HepG2 (cell line): ENCODE results near the gene SERPIND1. TPM values are rescaled to one million over a fixed set of nuclear protein-coding genes. Genes with fewer than 3 reads are reported as not detected.

Experiments used
- CCAR2 ChIP-seq: fragments of 200-400 bp; formaldehyde crosslinking; optimal IDR thresholded peaks from 2 replicates; pipeline ENCODE3; 2018; ENCODE audit warnings: low read depth, mild to moderate bottlenecking, low read length, moderate library complexity
- DMTF1 ChIP-seq: sonication (generic); formaldehyde crosslinking; IDR thresholded peaks from 2 replicates; pipeline ENCODE4 v1.4.0; 2020; ENCODE audit warnings: mild to moderate bottlenecking, missing genetic modification reagents
- FLYWCH1 ChIP-seq: sonication (generic); formaldehyde crosslinking; IDR thresholded peaks from 2 replicates; pipeline ENCODE4 v1.8.1; 2023; ENCODE audit warnings: mild to moderate bottlenecking, missing genetic modification reagents
- HES4 ChIP-seq: sonication (generic); formaldehyde crosslinking; IDR thresholded peaks from 2 replicates; pipeline ENCODE4 v1.9.0; 2021; ENCODE audit warnings: mild to moderate bottlenecking, missing genetic modification reagents, borderline replicate concordance
- HHEX ChIP-seq: IDR thresholded peaks from 2 replicates; pipeline ENCODE4 v1.6.1; 2016; ENCODE audit warnings: control low read depth
- IKZF4 ChIP-seq: sonication (generic); formaldehyde crosslinking; IDR thresholded peaks from 2 replicates; pipeline ENCODE4 v1.5.1; 2020; ENCODE audit warnings: borderline replicate concordance, mild to moderate bottlenecking, low read depth, missing genetic modification reagents; ENCODE audit errors: not compliant biosample characterization
- IRF9 ChIP-seq: sonication (generic); formaldehyde crosslinking; IDR thresholded peaks from 2 replicates; pipeline ENCODE4 v1.8.0; 2022; ENCODE audit warnings: missing genetic modification reagents, mild to moderate bottlenecking, borderline replicate concordance
- MAF1 ChIP-seq: sonication (generic); formaldehyde crosslinking; IDR thresholded peaks from 2 replicates; pipeline ENCODE4 v1.5.0; 2020; ENCODE audit warnings: missing genetic modification reagents, borderline replicate concordance
- NAIF1 ChIP-seq: sonication (generic); formaldehyde crosslinking; IDR thresholded peaks from 2 replicates; pipeline ENCODE4 v1.5.0; 2020; ENCODE audit warnings: mild to moderate bottlenecking, missing genetic modification reagents, borderline replicate concordance
- NKX3-1 ChIP-seq: sonication (generic); formaldehyde crosslinking; IDR thresholded peaks from 2 replicates; pipeline ENCODE4 v1.5.0; 2020; ENCODE audit warnings: missing genetic modification reagents
- NR2F6 ChIP-seq, 2 experiments: IDR thresholded peaks; 2 replicates each; pipeline ENCODE4 v1.6.1; 2016; ENCODE audit warnings: antibody characterized with exemption in 1 of 2, mild to moderate bottlenecking in 1 of 2
- NR3C1 ChIP-seq: sonication (generic); formaldehyde crosslinking; IDR thresholded peaks from 2 replicates; pipeline ENCODE4 v1.4.0; 2020; ENCODE audit warnings: missing genetic modification reagents
- PAWR ChIP-seq: sonication (generic); formaldehyde crosslinking; IDR thresholded peaks from 2 replicates; pipeline ENCODE4 v1.4.0; 2020; ENCODE audit warnings: missing genetic modification reagents, mild to moderate bottlenecking, borderline replicate concordance
- RELA ChIP-seq: sonication (generic); formaldehyde crosslinking; IDR thresholded peaks from 2 replicates; pipeline ENCODE4 v1.4.0; 2020; ENCODE audit warnings: missing genetic modification reagents
- SKI ChIP-seq: fragments of 450-650 bp; IDR thresholded peaks from one replicate; pipeline ENCODE4 v1.6.1; 2018; ENCODE audit warnings: mild to moderate bottlenecking; ENCODE audit not compliant: partially characterized antibody
- SMAD3 ChIP-seq: sonication (generic); formaldehyde crosslinking; IDR thresholded peaks from 2 replicates; pipeline ENCODE4 v1.4.0; 2020; ENCODE audit warnings: missing genetic modification reagents
- SMYD3 ChIP-seq: sonication (generic); formaldehyde crosslinking; IDR thresholded peaks from 2 replicates; pipeline ENCODE4 v1.8.1; 2023; ENCODE audit warnings: mild to moderate bottlenecking, missing genetic modification reagents
- TBL1XR1 ChIP-seq: fragments of 150-350 bp; IDR thresholded peaks from 2 replicates; pipeline ENCODE4 v1.6.1; 2014; ENCODE audit warnings: borderline replicate concordance, low read length; ENCODE audit not compliant: partially characterized antibody
- ZC3H4 ChIP-seq: sonication (generic); formaldehyde crosslinking; IDR thresholded peaks from 2 replicates; pipeline ENCODE4 v1.4.0; 2020; ENCODE audit warnings: missing genetic modification reagents, borderline replicate concordance
- ZNF12 ChIP-seq: sonication (generic); formaldehyde crosslinking; IDR thresholded peaks from 2 replicates; pipeline ENCODE4 v1.5.0; 2020; ENCODE audit warnings: missing genetic modification reagents
- ZNF274 ChIP-seq: sonication (generic); formaldehyde crosslinking; IDR thresholded peaks from 2 replicates; pipeline ENCODE4 v1.5.1; 2020; ENCODE audit warnings: mild to moderate bottlenecking, missing genetic modification reagents
- ZNF362 ChIP-seq: sonication (generic); formaldehyde crosslinking; IDR thresholded peaks from 2 replicates; pipeline ENCODE4 v1.4.0; 2020; ENCODE audit warnings: missing genetic modification reagents, mild to moderate bottlenecking, borderline replicate concordance
- ZNF547 ChIP-seq: sonication (generic); formaldehyde crosslinking; IDR thresholded peaks from 2 replicates; pipeline ENCODE4 v1.5.1; 2020; ENCODE audit warnings: mild to moderate bottlenecking, missing genetic modification reagents
- ZNF7 ChIP-seq: IDR thresholded peaks from 2 replicates; pipeline ENCODE4 v1.6.1; 2016; ENCODE audit warnings: missing biosample characterization, missing genetic modification reagents
- ZNF737 ChIP-seq: sonication (generic); formaldehyde crosslinking; IDR thresholded peaks from 2 replicates; pipeline ENCODE4 v1.5.0; 2020; ENCODE audit warnings: missing genetic modification reagents, mild to moderate bottlenecking, borderline replicate concordance
- ZNF747 ChIP-seq: sonication (generic); formaldehyde crosslinking; IDR thresholded peaks from 2 replicates; pipeline ENCODE4 v1.8.1; 2023; ENCODE audit warnings: missing genetic modification reagents, mild to moderate bottlenecking, borderline replicate concordance
- ZNF749 ChIP-seq: sonication (generic); formaldehyde crosslinking; IDR thresholded peaks from 2 replicates; pipeline ENCODE4 v1.8.0; 2022; ENCODE audit warnings: mild to moderate bottlenecking, missing genetic modification reagents, moderate library complexity, borderline replicate concordance
- polyA plus RNA-seq, 8 experiments: library from polyadenylated mRNA; depleted of rRNA in 3 of 8; stranded (reverse) in 7 of 8; unstranded in 1 of 8; fragments of >200 nt; fragmentation: Illumina TruSeq in 4 of 8; extraction: Trizol in 4 of 8; gene quantifications; 2 replicates each; pipeline versions ENCODE4 v1.2.1 to v1.2.3, GENCODE V29; 2011 to 2016; ENCODE audit warnings: low read depth in 4 of 8, missing spikeins in 1 of 8, mixed read lengths in 1 of 8; ENCODE audit not compliant: insufficient read depth in 1 of 8
- total RNA-seq, 5 experiments: library from RNA; depleted of rRNA; stranded (reverse); fragments of >200 nt; fragmentation: Illumina TruSeq; extraction: Trizol; gene quantifications; 2 replicates each; pipeline ENCODE4 v1.2.3, GENCODE V29; 2016; ENCODE audit warnings: low read depth in 1 of 5

The SERPIND1 gene
- total and polyA plus RNA-seq, 2 of the 13 experiments (the other 11 are each of a cell fraction or from before 2014, with no cell fraction given) = 111 to 350 TPM

- TF ChIP-seq ZNF362 (CRISPR knock-in tag) (no peak), SMYD3 (CRISPR knock-in tag) (peak; percentile 44; the same call in 1 of the 2 replicates), DMTF1 (CRISPR knock-in tag) (no peak), MAF1 (CRISPR knock-in tag) (no peak), ZNF747 (CRISPR knock-in tag) (no peak), NR2F6 (IDR thresholded peaks at IDR 0.05) (peak; percentile 85), NR2F6 (CRISPR knock-in tag; IDR thresholded peaks at IDR 0.05) (peak; percentile 77; the same call in 1 of the 2 replicates), TBL1XR1 (peak; percentile 47), NKX3-1 (CRISPR knock-in tag) (no peak), IKZF4 (no peak), ZNF737 (CRISPR knock-in tag) (no peak), NR3C1 (CRISPR knock-in tag) (no peak), HHEX (CRISPR knock-in tag) (peak; percentile 66; the same call in 1 of the 2 replicates), ZNF749 (no peak), ZNF274 (CRISPR knock-in tag) (no peak), ZNF12 (CRISPR knock-in tag) (peak; percentile 69; the same call in 1 of the 2 replicates), RELA (CRISPR knock-in tag) (no peak), IRF9 (CRISPR knock-in tag) (no peak; the same call in none of the 2 replicates), ZC3H4 (no peak), ZNF7 (CRISPR knock-in tag) (no peak), PAWR (CRISPR knock-in tag) (no peak), FLYWCH1 (no peak), CCAR2 (no peak), SMAD3 (CRISPR knock-in tag) (peak; percentile 93), NAIF1 (CRISPR knock-in tag) (no peak), ZNF547 (no peak), SKI (peak; percentile 64), HES4 (CRISPR knock-in tag) (no peak)
These were observed 3.7 kb downstream of the SERPIND1 start (continued) for GRCh38 chr22:20777420-20778177.
